Fibroblast of peridontal ligament (primary cell): ENCODE measurements around the gene HOXC11.

Experiments used
- DNase-seq: peaks from one replicate; pipeline ENCODE4 v3.0.0-alpha.2; 2010; ENCODE audit errors: extremely low read depth

HOXC11 gene

DNA sequence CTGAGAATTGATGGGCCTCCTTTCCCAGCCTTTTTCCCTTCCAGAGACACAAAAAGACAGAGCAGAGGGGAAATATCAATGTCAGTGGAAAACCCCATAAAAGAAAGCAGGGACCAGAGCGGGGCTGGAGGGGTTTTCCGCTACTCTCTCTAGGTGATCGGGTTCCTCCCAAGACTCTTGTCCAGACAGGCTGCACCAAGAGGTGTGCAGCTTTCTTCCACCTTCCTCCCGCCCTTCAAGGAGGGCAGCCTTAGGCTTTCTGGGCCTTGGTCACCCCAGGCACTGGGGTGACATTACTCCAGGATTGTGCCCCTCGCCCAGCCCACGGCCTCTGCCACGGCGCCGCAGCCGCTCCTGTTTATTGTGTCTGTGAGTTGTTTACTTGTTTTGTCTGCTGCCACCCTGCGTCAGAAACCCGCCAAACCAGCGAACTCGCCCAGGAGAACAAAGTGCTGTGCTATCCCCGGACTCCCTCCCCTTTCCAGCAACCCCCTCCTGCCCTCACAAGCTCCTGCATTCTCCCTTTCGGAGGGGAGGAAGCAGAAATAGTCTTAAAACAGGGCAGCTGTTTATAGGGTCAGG, 48.6 kb downstream of the HOXC11 start:
- no peak for DNase-seq

DNA sequence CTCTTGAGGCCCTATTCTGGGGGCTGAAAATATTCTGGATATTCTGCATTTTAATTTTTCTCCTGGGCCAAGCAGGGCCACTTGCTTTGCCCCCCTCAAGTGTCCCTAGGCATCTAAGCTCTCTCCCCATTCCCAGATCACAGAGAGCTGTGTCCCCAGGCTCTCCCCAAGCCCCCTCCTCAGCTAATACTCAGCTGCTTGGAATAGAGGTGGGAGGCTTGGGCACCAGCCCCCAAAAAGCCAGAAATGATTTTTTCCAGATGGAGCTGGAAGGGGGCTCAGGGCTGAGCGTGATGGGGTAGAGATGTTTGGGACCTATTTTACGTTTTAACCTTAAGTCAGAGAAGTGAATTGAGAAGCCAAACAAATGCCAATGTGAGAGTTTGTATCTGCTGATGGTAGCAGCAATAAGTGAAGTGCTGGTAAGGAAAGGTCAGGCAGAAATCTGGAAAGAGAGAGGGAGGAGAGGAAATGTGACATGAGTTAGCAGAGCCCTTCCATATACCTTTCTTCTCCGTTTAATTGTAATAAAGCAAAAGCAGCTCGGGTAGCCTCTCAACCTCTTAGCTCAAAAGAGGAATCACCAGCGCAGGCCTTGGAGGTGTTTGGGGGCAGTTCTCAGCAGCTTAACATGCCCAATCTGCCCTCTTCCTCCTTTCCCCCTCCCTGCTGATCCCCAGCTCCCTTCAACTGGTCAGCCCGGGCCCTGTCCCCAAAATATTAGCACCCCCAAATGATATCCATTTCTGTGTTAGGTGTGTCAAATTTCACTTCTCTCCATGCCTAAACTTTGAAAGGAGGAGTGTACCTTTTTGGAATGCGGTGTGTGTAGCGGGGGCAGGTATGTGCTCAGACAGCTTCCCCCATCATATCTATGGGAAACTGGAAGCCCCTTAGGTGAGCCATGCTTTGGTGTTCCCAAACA, 50.3 kb downstream of the HOXC11 start:
- no peak for DNase-seq

DNA sequence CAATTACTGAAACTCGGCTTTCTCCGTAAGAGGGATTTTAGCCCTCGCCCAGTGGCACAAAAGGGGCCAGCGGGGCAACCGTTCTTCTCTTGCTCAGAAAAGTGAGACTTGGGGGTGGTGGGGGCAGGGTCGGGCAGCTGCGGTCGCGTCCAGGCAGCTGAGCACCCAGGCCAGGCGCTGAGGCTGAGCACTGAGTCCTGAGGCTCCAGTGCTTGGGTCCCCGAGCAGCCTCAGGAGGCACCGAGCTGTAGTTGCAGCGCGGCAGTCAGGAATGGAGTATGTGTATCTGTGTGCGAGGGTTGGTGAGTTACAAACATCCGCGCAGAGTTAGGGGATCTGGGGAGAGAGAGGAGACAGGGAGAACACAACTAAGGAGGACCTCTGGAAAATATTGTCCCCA, 51.2 kb downstream of the HOXC11 start:
- no peak for DNase-seq

DNA sequence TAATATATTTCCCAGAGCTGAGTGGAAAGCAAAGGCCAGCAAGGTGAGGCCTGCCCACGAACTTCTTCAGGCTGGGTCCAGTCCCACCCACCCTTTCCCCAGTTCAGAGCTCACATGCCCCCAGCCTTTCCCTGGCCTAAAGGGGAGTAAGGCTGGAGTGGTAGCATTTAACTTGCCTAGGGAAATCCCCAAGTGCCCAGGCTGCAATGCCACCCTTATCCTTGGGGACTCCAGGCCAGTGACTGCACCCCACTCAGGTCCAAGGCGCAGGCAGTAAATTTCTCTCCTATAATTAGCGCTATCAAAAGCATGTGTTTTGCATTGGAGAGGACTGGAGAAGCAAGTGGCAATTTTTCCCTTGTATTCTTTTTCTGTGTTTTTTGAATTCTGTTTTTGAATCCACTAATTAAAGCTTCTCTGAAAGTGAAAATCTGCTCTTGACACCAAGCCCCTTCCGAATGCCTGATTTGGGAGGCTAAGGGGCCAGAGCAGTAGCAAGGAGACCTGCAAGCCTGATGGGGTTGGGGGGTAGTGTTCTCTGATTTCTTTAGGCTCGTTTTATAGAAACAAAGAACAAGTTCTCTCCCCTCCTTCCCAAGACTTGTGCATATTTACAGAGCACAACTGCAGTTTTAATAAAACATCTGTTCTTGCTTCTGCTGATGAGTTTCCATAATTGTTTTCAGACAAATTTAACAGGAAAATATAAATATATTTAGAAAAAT, 51.8 kb downstream of the HOXC11 start:
- no peak for DNase-seq

DNA sequence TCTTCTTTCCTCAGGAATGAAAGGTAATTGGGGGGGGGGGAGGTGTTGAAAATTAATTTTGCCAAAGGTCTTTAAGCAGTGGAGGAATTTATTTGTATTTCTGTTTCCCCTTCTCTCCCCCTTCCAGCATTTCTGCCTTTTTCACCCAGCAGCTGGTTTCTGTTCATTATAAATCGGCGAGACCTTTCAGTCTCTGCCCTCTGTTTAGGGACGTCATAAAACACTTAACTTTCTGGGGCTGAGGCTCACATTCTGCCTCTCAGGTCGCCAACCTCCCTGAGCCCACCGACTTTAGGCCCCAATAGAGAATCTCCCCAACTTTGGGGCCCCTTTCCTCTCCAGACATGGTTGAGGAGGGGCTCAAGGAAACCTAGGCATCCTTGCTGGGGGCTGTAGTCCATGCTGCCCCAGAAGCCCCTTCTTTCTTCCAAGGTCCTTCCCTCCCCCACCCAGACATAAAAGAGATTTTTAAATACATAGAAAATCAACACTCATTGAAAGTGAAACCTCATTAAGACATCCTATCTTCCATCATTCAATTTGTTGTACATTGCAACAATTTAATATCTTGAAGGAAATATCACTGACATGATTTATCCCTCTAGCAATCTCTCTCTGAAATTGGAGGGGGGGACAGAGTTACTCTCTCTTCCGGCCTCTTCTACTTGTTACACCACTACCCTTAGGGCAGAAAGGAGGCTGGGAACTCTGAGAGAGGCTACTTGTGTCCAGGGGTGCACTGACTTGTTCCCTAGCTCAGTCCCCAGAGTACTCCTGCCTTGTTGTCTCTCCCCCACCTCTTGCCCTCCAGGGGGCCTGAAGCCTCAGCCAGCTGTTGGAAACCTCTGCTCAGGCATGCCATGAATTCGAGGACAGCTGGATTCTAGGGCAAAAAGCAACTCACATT, 52.8 kb downstream of the HOXC11 start:
- no peak for DNase-seq

DNA sequence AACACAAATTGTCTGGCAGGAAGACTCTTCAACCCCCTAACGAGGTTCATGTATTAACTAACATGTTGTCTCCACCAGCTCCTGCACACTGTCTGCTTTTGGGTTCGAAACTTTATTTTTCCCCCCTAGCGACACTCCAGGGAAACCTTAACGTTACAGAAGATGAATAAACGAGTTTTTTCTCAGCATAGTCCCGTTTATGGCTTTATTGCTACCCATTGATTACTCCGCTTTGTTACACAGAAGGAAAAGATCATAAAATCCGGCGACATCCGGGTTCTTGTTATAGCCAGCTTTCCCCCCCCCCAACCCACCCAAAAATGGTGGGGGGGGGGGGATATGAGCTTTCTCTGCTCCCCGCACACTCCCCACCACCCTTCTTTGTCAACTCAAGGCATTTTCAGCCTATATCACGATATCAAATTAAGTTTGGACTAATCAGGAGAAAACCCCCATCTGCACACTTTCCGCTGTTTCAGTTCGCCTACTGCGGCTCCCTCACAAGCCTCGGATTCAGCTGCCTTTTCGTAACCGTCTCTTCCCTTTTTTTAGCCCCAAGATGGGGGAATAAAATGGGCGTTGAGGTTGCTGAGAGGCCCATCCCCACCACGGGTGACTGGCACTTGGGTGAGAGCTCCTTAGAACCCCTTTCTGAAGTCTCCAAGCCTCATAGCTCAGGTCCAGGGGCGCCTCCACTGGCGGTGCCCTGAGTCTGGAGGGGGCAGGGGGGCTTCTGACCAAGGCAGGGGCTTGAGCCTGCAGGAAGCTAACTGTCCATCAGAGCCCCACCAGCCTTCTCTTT, 53.9 kb downstream of the HOXC11 start:
- DNase-seq: no peak
